GM12874 (cell line): Measurements from ENCODE around the gene KLHL26.
A peak's percentile ranks its signal among the peaks of the same experiment; 100 is the strongest.

Source experiments
- TF ChIP-seq, protein P1 (sequence below): IDR thresholded peaks from 2 replicates; pipeline ENCODE4 v1.5.1; 2011; ENCODE audit warnings: low read depth, mild to moderate bottlenecking, control low read depth, low read length, moderate library complexity; ENCODE audit not compliant: insufficient read depth

Gene KLHL26

DNA sequence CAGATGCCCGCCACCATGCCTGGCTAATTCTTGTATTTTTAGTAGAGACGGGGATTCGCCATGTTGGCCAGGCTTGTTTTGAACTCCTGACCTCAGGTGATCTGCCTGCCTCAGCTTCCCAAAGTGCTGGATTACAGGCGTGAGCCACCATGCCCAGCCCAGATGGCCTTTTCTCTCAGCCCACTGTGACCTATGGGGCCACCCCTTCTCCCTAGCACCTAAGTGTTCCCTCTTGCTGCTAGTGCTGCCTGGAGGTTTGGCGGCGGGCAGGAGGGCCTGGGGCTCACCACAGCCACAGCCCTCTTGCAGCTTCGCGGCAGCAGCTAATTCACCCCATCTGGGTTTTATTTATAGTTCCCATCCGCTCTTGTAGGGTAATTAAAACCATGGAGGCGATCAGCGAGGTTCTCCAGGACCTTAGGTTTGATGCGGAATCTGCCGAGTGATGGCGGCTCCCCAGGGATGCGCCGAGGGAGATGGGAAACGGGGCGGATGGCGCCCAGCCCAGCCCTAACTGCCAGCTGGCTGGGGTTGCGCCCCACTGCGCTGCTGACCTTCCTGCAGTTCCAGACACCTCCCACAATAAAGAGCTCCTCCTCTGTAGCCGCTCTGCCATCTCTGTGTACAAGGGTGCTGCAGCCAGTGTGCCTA is 45.0 kb upstream of the KLHL26 start:
- TF ChIP-seq, protein P1, sequence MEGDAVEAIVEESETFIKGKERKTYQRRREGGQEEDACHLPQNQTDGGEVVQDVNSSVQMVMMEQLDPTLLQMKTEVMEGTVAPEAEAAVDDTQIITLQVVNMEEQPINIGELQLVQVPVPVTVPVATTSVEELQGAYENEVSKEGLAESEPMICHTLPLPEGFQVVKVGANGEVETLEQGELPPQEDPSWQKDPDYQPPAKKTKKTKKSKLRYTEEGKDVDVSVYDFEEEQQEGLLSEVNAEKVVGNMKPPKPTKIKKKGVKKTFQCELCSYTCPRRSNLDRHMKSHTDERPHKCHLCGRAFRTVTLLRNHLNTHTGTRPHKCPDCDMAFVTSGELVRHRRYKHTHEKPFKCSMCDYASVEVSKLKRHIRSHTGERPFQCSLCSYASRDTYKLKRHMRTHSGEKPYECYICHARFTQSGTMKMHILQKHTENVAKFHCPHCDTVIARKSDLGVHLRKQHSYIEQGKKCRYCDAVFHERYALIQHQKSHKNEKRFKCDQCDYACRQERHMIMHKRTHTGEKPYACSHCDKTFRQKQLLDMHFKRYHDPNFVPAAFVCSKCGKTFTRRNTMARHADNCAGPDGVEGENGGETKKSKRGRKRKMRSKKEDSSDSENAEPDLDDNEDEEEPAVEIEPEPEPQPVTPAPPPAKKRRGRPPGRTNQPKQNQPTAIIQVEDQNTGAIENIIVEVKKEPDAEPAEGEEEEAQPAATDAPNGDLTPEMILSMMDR: no peak

DNA sequence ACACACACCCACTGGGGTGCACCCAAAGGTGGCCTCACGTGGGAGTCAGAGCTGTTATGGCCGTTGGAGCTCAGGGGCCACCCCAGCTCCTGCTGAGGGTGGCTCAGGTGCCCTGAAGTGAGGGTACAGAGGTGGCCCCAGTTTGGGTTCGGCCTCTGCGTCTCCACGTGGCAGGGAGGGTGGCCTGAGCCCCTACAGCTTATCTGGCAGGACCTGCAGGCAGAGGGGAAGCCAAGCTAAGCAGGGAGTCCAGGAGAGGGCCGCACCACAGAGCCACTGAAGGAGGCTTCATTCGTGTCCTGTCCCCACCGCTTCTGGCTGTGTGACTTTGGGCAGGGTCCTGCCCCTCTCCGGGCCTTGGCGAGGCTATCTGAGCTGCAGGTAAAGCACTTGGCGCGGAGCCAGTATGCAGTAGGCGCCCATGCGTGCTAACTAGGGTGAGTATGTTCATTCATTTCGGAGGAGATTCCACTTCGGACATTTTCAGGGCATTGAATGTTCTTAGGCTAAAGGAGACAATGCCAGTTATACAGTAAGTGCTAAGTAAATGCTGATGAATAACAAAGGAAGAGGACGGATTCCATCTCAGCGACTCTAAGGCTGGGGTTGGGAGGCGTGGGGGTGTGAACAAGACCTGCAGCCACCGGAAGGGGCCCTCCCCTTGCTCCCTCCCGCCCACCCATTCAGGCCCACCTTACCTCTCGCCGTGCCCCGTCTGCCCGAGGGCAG is 43.3 kb upstream of the KLHL26 start:
- TF ChIP-seq, protein P1: no peak

DNA sequence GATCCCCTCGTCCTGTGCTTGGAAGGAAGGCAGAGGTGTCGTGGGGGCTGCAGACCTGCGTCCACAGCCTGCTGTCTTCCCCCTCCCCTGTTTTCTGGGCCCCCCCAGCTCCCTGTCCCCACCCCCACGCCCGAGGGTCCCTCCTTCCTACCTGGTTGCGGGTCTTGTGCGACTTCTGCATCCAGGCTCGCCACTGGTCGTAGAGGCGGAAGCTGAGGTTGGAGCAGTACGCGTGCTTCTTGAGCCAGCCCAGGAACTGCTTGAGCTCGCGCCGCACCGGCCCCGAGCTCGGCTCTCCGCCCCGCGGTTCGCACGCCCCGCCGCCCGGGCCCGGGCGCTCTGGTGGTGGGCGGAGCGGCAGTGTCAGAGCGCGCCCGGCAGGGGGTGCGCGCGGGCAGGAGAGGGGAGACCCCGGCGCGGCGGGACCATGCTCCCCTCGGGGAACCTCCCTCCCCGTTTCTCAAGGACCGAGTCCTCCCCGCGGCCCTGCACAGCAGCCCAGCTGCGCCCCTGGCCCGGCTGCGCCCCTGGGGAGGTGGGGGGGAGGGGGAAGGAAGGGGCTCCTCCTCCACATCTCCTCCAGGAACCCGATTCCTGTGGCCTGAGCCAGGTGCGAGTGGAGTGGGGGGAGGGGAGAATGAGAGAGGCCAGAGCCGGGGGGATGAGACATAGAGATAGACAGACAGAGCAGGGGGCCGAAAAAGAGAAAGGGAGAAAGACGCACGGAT is 42.6 kb upstream of the KLHL26 start:
- TF ChIP-seq, protein P1: peak; percentile 85

DNA sequence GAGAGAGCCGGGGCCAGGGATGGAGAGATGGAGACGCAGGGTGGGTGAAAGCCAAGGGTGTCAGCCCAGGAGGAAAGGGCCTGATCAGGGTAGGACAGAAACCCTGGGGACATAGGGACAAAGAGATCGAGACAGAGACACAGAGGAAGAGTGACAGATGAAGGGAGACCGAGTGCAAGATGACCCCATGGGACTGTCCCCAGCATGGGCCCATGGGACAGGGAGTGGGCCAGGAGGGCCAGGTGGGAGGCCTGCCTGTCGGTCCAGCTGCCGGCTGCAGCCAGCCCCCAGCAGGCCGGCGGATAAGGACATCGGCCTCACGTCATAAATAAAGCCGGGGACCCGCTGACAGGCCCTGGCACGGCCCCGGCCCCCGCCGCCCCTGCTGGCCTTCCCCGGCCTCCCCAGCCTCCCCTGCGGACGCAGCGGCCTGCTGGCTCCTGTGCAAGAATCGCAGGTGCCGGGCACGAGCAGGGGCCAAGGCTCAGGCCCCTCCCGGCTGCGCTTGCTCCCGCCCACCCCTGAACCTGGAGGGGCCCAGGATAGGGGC is 41.9 kb upstream of the KLHL26 start:
- TF ChIP-seq, protein P1: no peak

DNA sequence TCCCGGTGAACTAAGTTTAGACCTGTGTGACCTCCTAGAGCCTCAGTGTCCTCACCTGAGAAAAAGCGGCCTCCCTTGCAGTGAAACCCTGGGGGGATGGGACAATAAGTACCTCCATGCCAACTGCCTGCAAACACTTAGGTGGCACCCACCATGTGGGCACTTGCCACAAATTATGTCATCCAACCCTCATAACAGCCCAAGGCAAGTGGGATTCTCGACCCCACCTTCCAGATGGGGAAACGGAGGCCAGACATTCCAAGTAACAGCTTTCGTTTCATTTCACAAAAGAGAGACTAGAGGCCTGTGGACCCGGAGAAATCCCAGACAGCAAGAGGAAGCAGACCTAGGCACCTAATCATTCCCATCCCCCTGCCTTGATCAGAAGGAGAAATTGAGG is 41.4 kb upstream of the KLHL26 start:
- TF ChIP-seq, protein P1: no peak

DNA sequence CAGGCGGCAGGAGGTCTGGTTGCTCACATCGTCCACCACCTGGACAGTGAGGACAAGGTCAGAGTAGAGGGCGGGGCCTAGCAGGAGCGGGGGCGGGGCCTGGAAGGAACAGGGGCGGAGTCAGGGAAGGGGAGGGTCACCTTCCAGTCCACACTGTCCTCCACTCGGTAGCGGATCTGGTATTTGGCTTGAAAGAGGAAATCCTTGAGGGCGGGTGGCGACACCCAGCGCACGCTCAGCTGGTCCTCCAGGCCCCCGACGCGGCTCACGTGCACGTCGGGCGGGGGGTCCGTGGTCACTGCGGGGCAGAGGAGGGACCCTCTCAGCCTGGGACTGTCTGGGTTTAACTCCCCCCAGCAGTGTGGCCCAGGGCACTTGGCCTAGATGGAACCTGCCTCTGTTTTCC is 40.1 kb upstream of the KLHL26 start:
- TF ChIP-seq, protein P1: no peak
